Activated CD4-positive, CD25-positive, alpha-beta regulatory T cell treated with anti-CD3 and anti-CD28 coated beads, Interleukin-2, amount 50 U/mL, for 24 hours (primary cell): ENCODE data around the gene CDIPT.
"Not testable (repeated sequence)": the region's sequence is repeated elsewhere in the genome, so short reads cannot be mapped to it uniquely, and the experiment has no call there.

ENCODE experiments used
- ATAC-seq, 2 donors: fragments of 150-1000 bp; cut with Tn5 transposase; one replicate each; pipeline ENCODE4 v1.10.0; 2021; ENCODE audit warnings: mild to moderate bottlenecking in 1 of 2, moderate library complexity in 1 of 2

Gene CDIPT

DNA sequence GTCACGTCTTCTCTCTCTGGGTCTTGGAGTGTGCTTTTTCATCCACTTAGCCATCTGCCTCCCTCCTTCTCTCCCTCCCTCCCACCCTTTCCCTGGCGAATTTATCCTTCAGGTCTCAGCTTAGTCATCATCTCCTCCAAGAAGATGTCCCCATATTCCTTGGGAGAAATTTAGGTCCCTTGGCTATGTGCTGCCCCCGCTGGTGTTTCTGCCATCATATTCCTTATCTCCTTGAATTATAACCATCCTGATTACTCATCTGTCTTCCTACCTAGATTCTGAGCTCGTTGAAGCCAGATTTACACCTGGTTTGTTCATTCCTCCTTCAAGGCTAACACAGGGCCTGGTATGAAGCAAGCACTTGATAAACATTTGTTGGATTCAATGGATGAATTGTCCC is 31.3 kb upstream of the CDIPT start:
- ATAC-seq, result no peak

DNA sequence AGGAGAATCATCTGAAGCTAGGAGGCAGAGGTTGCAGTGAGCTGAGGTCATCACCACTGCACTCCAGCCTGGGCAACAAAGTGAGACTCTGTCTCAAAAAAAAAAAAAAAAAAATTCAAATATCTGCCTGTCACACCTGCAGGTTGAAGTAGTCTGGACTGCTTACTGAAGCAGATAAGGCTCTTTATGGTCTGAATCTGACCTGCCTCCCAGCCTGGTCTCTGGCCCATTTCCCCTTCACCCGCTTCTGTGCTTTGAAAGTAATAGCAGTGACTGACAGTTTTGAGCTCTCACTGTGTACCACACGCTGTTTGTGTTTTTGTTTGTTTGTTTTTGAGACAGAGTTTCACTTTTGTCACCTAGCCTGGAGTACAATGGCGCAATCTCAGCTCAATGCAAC is 30.5 kb upstream of the CDIPT start:
- ATAC-seq, result no peak

DNA sequence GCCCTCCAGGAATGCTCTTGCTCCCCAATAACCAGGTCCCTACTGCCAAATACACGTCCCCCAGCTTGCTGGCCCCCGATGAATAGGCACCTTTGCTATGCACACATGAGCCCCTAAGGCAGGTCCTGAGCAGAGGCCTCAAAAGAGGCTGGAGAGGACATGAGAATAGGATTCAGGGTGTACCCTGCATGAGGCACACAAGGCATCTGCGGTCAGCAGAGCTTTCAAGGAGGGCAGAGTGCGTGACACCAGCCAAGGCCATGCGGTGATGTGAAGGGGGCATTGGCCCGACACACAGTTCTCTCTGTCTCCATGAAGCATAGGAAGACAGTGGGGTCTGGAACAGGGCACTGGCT is 29.4 kb upstream of the CDIPT start:
- no peak for ATAC-seq

DNA sequence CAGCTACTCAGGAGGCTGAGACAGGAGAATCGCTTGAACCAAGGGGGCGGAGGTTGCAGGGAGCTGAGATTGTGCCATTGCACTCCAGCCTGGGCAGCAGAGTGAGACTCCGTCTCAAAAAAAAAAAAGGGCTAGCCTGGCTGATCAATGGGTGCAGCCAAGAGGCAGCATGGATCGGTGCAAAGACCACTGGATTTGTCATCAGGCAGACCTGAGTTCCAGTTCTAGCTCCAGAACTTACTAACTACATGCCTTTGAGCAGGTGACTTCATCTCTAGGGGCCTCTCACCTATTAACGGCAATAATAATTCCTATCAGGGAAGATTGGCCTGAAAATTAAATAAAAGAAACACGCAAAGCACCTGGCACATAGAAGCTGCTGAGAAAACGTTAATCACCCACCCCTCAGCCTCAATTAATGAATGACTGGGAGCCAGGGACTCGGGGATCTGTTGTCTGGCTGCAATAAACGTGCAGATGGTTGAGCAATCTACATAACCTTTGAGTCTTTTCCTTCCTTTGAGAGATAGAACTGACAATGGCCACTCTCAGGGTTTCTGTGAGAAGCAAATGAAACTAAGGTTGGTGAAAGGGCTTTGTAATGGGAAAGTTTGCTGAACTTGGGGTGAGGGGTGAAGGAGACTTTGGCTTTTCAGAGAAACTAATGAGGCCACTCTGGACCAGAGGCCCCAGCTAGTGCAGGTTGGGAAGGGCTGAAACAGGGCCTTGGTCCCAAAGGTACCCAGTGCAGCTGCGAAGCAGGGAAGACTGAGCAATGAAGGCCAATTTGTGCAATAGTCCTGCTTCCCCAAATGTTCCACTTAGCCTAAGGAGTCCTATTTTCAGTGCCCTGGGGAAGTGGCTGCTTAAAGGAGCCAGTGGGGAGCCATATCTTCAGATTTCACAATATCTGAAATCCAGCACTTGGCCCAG is 28.8 kb upstream of the CDIPT start:
- no peak for ATAC-seq

DNA sequence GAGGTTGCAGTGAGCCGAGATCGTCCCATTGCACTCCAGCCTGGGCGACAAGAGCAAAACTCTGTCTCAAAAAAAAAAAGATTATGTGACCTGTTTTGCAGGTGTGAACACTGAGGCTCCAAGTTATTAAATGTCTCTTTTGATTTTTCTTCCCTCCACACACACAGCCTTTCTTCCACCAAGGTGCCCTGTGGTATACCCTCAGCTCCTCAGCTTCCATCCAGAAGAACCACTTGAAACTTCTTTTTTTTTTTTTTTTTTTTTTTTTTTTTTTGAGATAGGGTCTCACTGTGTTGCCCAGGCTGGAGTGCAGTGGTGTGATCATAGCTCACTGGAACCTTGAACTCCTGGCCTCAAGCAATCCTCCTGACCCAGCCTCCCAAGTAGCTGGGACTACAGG is 26.3 kb upstream of the CDIPT start:
- not testable (repeated sequence) for ATAC-seq

DNA sequence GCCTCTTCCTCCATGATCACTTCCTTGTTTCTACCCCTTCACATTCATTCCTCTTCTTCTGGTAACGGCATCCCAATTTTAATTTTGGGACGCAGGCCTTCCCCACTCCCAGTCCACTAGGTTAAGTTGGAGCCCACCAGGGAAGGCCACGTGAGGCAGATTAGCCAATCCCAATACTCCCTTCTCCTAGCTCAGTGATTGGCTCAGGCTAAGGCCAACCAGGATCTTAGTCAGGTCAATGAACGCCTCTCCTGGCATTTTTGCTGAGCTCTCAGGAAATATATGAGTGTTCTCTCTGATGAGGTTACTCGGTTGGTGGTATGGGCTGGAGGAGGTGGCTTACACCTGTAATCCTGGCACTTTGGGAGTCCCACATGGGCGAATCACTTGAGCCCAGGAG is 21.0 kb upstream of the CDIPT start:
- ATAC-seq, result no peak

DNA sequence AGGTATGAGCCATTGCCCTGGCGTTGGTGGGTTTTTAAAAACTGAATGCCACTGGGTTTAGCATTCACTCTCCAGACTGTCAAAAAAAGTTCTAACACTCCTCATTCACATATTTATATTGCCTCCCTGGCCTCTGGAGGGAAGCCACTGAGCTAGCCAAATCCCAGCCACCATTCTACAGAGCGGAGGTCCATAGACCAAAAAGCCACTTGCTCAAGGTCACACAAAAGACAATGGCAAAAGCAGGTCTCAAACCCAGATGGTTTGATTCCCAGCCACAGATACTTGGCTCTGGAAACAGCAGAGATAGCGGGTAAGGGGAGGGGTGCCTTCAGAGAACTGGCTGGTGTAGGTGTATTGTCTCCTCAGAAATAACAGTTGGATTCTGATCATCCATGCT is 18.0 kb upstream of the CDIPT start:
- no peak for ATAC-seq

DNA sequence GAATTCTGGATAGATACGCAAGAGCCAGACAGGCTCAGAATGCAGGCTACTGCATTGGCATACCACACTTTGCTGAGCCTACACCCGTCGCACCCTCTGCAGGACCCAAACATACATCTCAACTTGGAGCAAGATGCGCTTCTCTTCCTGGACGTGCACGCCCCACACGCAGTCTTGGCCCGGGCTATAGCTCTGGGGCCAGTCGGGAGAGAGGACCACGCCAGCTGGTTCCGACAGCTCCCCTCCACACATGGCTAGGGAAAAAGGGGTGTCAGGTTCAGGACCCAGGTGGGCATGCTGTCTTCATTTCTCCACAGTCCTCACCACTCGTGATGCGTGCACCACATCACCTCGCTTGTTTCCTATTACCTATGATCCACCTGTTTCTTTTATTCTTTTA is 15.1 kb upstream of the CDIPT start:
- ATAC-seq, result no peak

DNA sequence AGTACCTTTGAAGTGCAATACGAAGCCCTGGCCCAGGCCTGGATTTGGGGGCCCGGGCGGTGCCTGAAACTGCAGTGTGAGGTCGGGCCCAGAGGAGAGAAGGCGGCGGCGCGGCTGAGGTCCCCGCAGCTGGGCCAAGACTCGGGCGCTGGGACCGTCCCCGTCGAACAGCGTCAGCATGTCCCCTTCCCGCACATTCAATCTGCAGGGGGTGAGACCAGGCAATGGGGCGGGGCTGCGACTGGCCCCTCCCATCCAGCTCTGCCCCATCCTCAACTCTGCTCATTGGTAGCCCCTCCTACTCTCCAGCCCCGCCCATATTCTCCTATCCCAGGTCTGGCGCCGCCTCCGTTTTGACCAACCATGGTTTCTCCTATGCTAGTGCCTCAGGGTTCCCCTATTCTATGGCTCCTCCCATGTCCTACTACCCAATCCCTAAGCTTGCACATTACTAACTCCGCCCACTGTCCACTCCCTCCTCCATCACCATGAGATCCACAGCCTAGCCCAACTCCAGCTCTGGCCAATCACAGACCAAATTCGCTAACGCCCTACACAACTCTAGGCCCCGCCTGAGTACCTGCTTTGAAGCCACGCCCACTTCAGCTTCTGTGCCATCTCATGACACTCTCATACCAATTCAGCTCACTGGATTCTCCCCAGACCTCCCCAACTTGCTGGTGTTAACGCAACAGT is 14.4 kb upstream of the CDIPT start:
- ATAC-seq, result peak; percentile 71 to 82

DNA sequence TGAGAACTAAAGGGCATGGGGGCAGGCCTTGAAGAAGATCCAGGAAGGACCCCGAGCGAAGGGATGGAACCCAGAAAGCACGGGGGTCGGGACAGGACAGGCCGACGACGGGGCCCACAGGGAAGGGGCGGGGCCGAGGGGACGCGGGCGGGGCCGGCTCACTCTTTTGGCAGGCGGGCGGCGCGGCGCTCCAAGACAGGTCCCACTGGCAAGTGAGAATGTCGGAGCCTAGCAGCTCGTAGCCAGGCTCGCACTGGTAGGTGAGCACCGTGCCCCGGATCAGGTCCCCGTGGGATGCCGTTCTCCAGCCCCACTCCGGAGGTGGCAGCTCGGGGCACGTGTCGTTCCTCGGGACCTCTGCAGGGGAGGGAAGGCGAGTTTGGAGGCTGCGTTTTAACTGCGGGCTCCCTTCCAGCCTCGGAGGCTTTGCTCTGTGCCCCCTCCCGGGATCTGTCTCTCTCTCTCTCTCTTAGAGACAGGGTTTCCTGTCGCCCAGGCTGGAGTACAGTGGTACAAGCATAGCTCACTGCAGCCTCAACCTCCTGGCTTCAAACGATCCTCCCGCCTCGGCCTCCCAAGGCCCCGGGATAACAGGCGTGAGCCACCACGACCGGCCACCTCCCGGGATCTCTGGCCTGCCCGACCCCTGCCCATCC is 13.7 kb upstream of the CDIPT start:
- peak in 1 of 2 donors; percentile 42 for ATAC-seq

DNA sequence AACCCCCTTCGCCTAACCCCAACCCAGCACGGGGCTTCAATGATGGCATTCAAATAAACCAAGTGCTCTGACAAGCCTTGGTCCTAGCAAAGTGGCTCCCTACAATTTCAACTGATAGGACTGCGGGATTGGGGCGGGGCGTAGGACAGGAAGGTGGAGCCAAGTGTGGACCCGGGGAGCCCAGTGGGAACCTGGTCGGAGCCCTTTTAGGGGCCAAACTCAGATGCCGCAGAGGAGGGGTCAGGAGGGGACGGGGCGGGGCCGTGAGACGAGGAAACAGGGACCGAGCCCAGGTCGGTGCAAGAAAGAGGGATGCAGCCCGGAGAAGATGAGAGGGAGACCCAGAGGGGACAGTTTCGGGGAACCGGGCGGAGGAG is 13.2 kb upstream of the CDIPT start:
- ATAC-seq, result no peak

DNA sequence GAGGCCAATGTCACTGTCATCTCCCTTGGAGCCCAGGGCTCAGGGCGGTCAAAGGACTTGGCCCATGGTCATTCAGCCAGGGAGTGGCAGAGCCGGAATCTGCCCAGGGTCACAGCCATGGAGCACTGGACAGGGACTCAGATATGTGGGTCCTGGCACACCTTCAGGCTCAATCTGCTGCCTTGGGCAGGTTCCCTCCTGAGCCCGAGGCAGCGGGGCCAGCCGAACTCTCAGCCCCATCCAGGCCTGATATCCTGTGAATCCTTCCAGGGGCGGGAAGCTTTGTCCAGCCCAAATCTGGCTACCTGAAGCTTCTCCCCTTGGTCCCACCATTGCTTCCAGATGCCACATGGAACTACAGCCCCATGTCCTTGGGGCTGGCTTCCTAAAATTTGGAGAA is 12.2 kb upstream of the CDIPT start:
- no peak for ATAC-seq

DNA sequence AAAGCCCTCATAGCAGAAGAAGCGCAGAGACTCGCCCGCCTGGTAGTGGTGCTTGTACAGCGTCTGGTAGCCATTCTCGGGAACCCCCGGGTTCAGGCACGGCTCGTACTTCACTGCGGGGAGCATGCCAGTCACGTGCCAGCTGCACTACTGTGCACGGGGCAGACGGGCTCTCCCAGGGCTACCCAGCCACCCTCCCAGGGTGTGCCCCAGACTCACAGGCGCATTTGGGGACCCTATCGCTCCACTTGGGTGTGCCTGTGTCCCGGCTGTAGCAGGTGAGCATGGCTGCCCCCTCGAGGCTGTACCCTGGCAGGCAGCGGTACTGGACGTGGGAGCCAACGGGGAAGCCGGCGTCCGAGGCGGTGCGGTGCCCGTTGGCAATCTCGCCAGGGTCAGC is 10.3 kb upstream of the CDIPT start:
- no peak for ATAC-seq

DNA sequence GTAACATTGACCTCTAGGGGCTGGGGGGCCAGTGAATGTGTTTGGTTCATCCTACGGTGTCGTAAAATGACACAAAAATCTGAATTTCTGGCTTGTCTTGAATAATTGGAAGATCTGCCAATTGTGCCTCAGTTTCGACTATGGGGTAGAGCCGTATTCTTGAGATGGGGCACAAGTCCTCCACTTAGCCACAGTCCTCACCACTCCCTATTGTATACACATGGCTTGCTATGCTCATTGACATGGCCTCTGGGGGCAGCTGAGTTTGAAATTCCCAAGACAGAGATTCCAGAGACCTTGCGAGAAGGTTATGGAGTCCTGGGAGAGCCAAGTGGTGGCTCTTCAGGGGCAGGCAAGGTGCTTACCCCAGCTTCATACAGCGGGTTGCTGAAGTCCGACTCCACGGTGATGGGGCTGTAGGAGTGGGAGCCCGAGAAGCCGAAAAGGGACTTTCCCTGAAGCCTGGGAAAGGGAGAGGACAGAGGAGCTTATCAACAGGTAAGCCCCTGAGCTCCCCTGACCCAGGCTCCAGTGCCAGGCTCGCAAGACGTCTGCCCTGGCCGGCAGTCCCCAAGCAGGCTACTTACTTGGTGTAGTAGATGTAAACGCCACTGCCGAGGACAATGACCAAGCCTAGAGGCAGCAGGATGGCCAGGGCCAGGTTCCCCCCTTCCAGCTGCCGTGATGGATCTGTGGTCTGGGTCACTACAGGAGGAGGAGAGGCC is 9.0 kb upstream of the CDIPT start:
- ATAC-seq, result no peak

DNA sequence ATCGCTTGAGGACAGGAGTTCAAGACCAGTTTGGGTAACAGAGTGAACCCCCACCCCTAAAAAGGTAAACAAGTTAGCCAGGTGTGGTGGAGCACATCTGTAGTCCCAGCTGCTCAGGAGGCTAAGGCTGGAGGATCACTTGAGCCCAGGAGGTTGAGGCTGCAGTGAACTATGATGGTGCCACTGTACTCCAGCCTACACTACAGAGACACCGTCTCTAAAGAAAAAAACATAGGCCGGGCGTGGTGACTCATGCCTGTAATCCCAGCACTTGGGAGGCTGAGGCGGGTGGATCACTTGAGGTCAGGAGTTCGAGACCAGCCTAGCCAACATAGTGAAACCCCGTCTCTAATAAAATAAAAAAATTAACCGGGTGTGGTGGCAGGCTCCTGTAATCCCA is 6.0 kb upstream of the CDIPT start:
- not testable (repeated sequence) for ATAC-seq

DNA sequence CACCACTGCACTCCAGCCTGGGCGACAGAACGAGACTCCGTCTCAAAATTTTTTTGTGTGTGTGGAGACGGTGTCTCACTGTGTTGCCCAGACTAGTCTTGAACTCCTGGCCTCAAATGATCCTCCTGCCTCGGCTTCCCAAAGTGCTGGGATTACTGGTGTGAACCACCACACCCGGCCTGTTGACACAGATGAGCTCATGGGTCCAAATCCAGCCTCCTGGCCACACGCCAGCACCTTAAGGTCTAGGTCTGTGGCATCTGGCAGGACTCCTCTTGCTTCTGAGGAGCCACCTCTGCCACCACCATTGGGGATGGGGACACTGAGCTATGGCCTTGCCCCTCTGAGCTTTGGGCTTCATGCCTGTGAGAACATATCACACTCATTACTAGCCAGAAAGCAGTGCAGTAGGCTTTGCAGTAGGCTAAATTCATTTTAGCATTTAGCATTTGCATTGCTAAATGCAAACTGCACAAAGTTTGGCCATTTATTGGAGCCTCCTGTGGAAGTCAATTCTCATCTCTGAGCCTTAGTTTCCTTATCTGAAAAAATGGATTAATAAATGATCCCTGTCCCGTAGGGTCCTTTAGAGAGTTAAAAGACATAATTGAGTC is 5.5 kb upstream of the CDIPT start:
- ATAC-seq, result no peak

DNA sequence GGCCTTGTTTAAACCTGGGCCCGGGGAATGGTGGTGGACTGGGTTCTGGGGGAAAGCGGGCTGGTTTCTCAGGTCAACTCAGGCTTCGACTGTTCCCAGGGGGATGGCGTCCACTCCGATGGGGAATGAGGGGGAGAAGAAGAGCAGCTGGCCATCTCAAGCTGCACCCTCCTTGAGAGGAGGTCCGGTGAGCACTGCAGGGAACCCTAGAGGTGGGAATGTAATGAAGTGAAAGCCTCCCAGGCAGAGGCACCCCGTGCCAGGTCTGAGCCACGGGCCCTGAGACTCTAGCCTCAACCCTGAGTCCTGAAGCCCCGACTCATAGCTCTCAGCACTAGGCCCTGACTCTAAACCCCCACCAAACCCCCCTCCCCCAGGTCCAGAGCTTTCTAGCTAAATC is 1.2 kb upstream of the CDIPT start:
- ATAC-seq, result no peak

DNA sequence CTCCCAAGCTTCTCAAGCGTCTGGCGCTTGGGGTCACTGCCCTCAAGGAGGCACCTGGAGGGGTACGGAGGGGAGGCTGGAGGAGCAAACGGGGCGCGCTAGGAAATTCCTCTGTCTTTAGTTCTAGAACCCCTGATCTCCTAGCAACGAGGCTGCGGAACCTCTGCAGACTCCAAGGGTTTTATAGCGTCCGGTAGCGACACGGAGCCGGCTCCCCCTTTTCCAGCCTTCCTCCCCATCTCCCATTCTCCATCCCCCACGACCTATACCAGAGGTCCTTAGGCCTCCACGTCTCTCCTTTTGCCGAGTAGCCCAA is 601 bp upstream of the CDIPT start:
- ATAC-seq, result no peak

DNA sequence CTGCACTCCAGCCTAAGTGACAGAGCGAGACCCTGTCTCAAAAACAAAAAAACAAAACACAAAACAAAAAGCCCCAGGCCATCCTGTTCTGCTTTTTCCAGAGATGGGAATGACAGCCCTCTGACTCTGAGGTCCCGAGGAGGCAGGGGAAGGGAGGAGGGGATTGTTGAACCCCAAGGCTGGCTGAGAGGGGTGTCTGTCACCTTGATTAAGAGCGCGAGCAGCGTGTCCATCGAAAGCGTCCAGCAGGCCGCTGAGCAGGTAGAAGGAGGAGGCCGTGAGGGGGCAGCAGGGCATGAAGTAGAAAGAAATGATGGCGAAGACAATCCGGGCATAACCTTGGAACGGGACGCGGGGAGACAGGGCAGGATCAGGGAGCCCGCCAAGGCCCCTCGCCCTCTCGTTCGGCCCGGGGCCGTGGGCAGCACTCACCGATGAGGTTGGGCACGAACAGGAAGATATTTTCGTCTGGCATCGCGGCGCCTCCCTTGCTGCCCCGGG is 593 bp downstream of the CDIPT start:
- no peak for ATAC-seq

DNA sequence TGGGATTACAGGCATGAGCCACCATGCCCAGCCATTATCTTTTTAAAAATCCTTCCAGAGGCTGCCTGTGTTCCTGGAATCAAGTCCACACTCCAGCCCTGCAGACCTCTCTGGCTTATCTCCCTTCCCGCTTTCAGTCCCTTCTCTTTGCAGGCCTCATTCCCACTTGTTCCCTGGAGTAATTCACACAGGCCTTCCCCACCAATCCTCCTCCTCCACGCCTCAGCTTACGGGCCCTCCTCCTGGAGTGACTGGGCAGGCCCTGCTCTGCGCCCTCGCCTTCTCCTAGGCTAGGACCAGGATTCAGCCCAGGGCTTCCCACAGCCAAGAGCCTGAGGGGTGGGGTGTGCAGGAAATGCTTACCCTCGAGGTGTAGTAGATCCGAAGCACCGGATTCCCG is 2.8 kb downstream of the CDIPT start:
- no peak for ATAC-seq

DNA sequence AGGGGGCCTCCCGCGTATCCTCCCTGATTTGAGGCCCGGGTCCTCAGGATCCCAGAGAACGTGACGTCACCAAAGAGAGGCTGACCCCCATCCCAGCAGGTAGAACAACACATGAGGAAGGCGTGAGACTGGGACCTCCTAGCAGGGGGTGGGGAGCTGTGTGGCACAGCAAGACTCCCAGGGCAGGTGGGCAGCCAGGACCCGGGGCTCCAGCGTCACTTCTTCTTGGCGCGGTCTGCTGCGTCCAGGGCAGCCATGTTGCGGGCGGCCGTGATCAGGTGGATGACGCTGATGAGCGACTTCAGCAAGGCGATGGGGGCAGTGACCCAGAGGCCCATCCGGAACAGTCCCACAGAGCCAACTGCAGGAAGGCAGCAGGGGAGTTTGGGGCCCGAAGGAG is 4.1 kb downstream of the CDIPT start:
- ATAC-seq, result no peak

DNA sequence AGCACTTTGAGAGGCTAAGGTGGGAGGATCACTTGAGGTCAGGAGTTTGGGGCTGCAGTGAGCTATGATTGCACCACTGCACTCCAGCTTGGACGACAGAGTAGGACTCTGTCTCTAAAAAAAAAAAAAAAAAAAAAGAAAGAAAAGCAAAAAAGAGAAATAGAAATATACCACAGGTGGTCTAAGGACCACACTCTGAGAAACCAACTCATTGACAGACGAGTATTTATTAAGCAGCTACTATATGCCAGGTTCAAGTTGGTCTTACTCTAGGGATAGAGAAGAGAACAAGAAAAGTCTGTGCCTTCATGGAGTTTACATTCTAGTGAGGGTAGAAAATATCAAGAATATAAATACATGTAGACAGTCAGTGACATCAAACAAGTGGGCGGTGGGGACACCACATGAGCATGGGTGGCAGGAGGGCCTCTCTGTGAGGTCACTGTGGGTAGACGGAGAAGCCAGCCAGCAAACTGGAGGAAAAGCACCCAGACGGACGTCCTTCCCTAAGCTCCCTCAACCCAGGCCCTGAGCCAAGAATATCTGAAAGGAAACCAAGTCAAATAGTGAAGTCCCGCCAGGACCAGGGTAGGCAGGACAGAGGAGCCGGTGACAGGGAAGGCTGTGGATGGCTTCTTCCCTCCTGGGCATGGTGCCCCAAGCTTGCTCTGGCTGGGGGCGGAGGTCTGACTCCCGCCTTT is 4.7 kb downstream of the CDIPT start:
- no peak for ATAC-seq
